RWPE2 (cell line): ENCODE data around the gene SCYGR1.

Experiments used
- ATAC-seq: fragments of 200-7000 bp; cut with Tn5 transposase; 3 replicates; pipeline ENCODE4 v1.9.1; 2021; ENCODE audit warnings: low read depth
- DNase-seq: peaks from one replicate; pipeline ENCODE4 v3.0.0-alpha.2; 2020; ENCODE audit warnings: low spot score
- H3K27ac ChIP-seq: fragments of 450-650 bp; 2 replicates; pipeline ENCODE4 v1.5.1; 2017; ENCODE audit warnings: mild to moderate bottlenecking; ENCODE audit not compliant: poor library complexity, severe bottlenecking
- H3K27me3 ChIP-seq: fragments of 250-450 bp; sonication (Bioruptor Pico); 2 replicates; pipeline ENCODE4 v1.5.1; 2021; ENCODE audit warnings: mild to moderate bottlenecking, moderate library complexity; ENCODE audit not compliant: insufficient read depth, poor library complexity, severe bottlenecking
- H3K36me3 ChIP-seq: fragments of 250-450 bp; sonication (Bioruptor Pico); 2 replicates; pipeline ENCODE4 v1.5.1; 2020; ENCODE audit warnings: low read depth, mild to moderate bottlenecking, moderate library complexity
- H3K4me1 ChIP-seq: fragments of 250-450 bp; sonication (Bioruptor Pico); 2 replicates; pipeline ENCODE4 v1.5.1; 2021; ENCODE audit warnings: mild to moderate bottlenecking, moderate library complexity; ENCODE audit not compliant: insufficient read depth, poor library complexity, severe bottlenecking
- H3K4me3 ChIP-seq: fragments of 250-450 bp; sonication (Bioruptor Pico); 2 replicates; pipeline ENCODE4 v1.5.1; 2021; ENCODE audit warnings: mild to moderate bottlenecking, moderate library complexity; ENCODE audit not compliant: severe bottlenecking
- H3K9me3 ChIP-seq: fragments of 250-450 bp; sonication (Bioruptor Pico); 2 replicates; pipeline ENCODE4 v1.5.1; 2021; ENCODE audit warnings: mild to moderate bottlenecking, moderate library complexity; ENCODE audit not compliant: severe bottlenecking
- CTCF ChIP-seq: fragments of 450-650 bp; IDR thresholded peaks from one replicate; pipeline ENCODE4 v1.5.1; 2017; ENCODE audit warnings: mild to moderate bottlenecking, moderate library complexity; ENCODE audit not compliant: poor library complexity, severe bottlenecking

SCYGR1 gene

GRCh38 chr2:227344231-227344630 is 43.5 kb downstream of the SCYGR1 start:
- Histone ChIP-seq H3K4me3 (no peak overlapping the region), H3K36me3 (peaks cover 76% of the 10 kb centered on the region), H3K4me1 (no peaks in the 10 kb centered on the region), H3K27ac (no peak overlapping the region), H3K9me3 (no peaks in the 10 kb centered on the region), H3K27me3 (no peaks in the 10 kb centered on the region)
- DNase-seq (no peak), ATAC-seq (no peak)
- no peak for TF ChIP-seq CTCF

GRCh38 chr2:227341553-227341952 is 46.2 kb downstream of the SCYGR1 start:
- Histone ChIP-seq H3K9me3 (no peaks in the 10 kb centered on the region), H3K4me3 (no peak overlapping the region), H3K4me1 (no peaks in the 10 kb centered on the region), H3K27me3 (no peaks in the 10 kb centered on the region), H3K36me3 (peaks cover 59% of the 10 kb centered on the region), H3K27ac (no peak overlapping the region)
- no peak for ATAC-seq
- no peak for DNase-seq
- no peak for TF ChIP-seq CTCF

- ATAC-seq: no peak
- H3K36me3 ChIP-seq: peaks cover 57% of the 10 kb centered on the region
- no peak for DNase-seq
- TF ChIP-seq CTCF: no peak
- no peaks in the 10 kb centered on the region for H3K9me3 ChIP-seq
- no peaks in the 10 kb centered on the region for H3K4me1 ChIP-seq
- no peaks in the 10 kb centered on the region for H3K27me3 ChIP-seq
- no peak overlapping the region for H3K4me3 ChIP-seq
- no peak overlapping the region for H3K27ac ChIP-seq
Measured at GRCh38 chr2:227340106-227340505, 47.6 kb downstream of the SCYGR1 start.

GRCh38 chr2:227339098-227339599 is 48.6 kb downstream of the SCYGR1 start:
- H3K4me1 ChIP-seq: no peaks in the 10 kb centered on the region
- no peak overlapping the region for H3K27ac ChIP-seq
- H3K9me3 ChIP-seq: no peaks in the 10 kb centered on the region
- peaks cover 58% of the 10 kb centered on the region for H3K36me3 ChIP-seq
- H3K4me3 ChIP-seq: no peak overlapping the region
- DNase-seq (no peak), ATAC-seq (no peak)
- H3K27me3 ChIP-seq: no peaks in the 10 kb centered on the region
- no peak for TF ChIP-seq CTCF
